B cell (primary cell): ENCODE measurements around the gene NOP16. TPM values are rescaled to one million over a fixed set of nuclear protein-coding genes. Genes with fewer than 3 reads are reported as not detected.
A peak's percentile ranks its signal among the peaks of the same experiment; 100 is the strongest.

Experiments
- ATAC-seq: fragments of 200-7000 bp; cut with Tn5 transposase; one replicate; pipeline ENCODE4 v1.10.0; 2021; ENCODE audit warnings: low read depth, mild to moderate bottlenecking, moderate number of reproducible peaks, moderate library complexity
- CTCF ChIA-PET: fragments of 350-600 bp; sonication (Branson Sonifier 250); formaldehyde crosslinking; loops from one replicate; lab custom pipeline; 2021; ENCODE audit warnings: antibody characterized with exemption, inconsistent platforms; lab: Charles Lee
- POLR2A ChIA-PET: fragments of 350-600 bp; sonication (Branson Sonifier 250); formaldehyde crosslinking; loops from one replicate; lab custom pipeline; 2021; ENCODE audit warnings: antibody characterized with exemption; lab: Charles Lee
- DNase-seq: peaks from one replicate; pipeline ENCODE4 v3.0.0; 2013
- H2AFZ ChIP-seq: 2 replicates; pipeline ENCODE4 v1.6.1; 2012; ENCODE audit warnings: mild to moderate bottlenecking, low read depth, low read length; ENCODE audit not compliant: insufficient read depth, poor library complexity, severe bottlenecking
- H3K27ac ChIP-seq, 2 donors: 1 replicate in 1 of 2; 2 replicates in 1 of 2; pipeline ENCODE4 v1.5.1; 2012 to 2013; ENCODE audit warnings: low read length in 2 of 2, mild to moderate bottlenecking in 2 of 2, moderate library complexity in 1 of 2
- H3K27me3 ChIP-seq, 4 experiments: fragments of 200-600 bp in 1 of 4; sonication (generic) in 1 of 4; replicated peaks in 1 of 4; 1 replicate in 2 of 4; 2 replicates in 2 of 4; pipeline versions ENCODE4 v1.6.1 to v1.7.0; 2013 to 2016; ENCODE audit warnings: low read length in 3 of 4, mild to moderate bottlenecking in 2 of 4, mixed read lengths in 1 of 4, moderate library complexity in 1 of 4; ENCODE audit not compliant: insufficient read depth in 4 of 4, control insufficient read depth in 3 of 4; ENCODE audit errors: control extremely low read depth in 1 of 4
- H3K36me3 ChIP-seq, 2 experiments: replicated peaks in 1 of 2; 1 replicate in 1 of 2; 2 replicates in 1 of 2; pipeline versions ENCODE4 v1.6.1 to v1.7.1; 2013; ENCODE audit warnings: low read length in 1 of 2; ENCODE audit not compliant: insufficient read depth in 2 of 2, control insufficient read depth in 1 of 2; ENCODE audit errors: control extremely low read depth in 1 of 2, extremely low read depth in 1 of 2
- H3K4me1 ChIP-seq, 2 donors: fragments of 200-600 bp in 1 of 2; sonication (generic) in 1 of 2; 1 replicate in 1 of 2; 2 replicates in 1 of 2; pipeline versions ENCODE4 v1.5.1 to v1.6.1; 2013 to 2017; ENCODE audit warnings: low read length in 2 of 2; ENCODE audit not compliant: control insufficient read depth in 2 of 2, insufficient read depth in 2 of 2
- H3K4me2 ChIP-seq: replicated peaks from 2 replicates; pipeline ENCODE3; 2012; ENCODE audit warnings: mild to moderate bottlenecking, low read depth, low read length; ENCODE audit not compliant: poor library complexity, severe bottlenecking
- H3K4me3 ChIP-seq, 5 experiments: fragments of 200-600 bp in 1 of 5; sonication (generic) in 1 of 5; 1 replicate in 3 of 5; 2 replicates in 2 of 5; pipeline versions ENCODE4 v1.5.1 to v1.7.0; 2011 to 2016; ENCODE audit warnings: low read length in 4 of 5, mild to moderate bottlenecking in 4 of 5, low read depth in 2 of 5, control low read depth in 1 of 5, moderate library complexity in 1 of 5; ENCODE audit not compliant: insufficient read depth in 1 of 5; ENCODE audit errors: control extremely low read depth in 1 of 5, extremely low read depth in 1 of 5
- H3K79me2 ChIP-seq: fragments of 200-600 bp; sonication (generic); one replicate; pipeline ENCODE4 v1.6.0; 2016; ENCODE audit warnings: low read length; ENCODE audit not compliant: control insufficient read depth, insufficient read depth
- H3K9ac ChIP-seq: fragments of 200-600 bp; sonication (generic); 2 replicates; pipeline ENCODE4 v1.6.1; 2017; ENCODE audit warnings: mild to moderate bottlenecking, low read length, moderate library complexity
- H3K9me3 ChIP-seq, 3 donors: one replicate each; pipeline versions ENCODE4 v1.6.1 to v1.7.1; 2013; ENCODE audit warnings: low read length in 2 of 3; ENCODE audit not compliant: control insufficient read depth in 2 of 3, insufficient read depth in 1 of 3; ENCODE audit errors: control extremely low read depth in 1 of 3
- H4K20me1 ChIP-seq: 2 replicates; pipeline ENCODE4 v1.6.0; 2012; ENCODE audit warnings: mild to moderate bottlenecking, low read length; ENCODE audit not compliant: insufficient read depth, control insufficient read depth, poor library complexity, severe bottlenecking
- H3K27ac Mint-ChIP-seq: one replicate; pipeline ENCODE4 v1.8.0; 2021; ENCODE audit warnings: mixed read lengths
- H3K27me3 Mint-ChIP-seq: one replicate; pipeline ENCODE4 v1.8.0; 2021; ENCODE audit warnings: mixed read lengths
- H3K4me1 Mint-ChIP-seq: one replicate; pipeline ENCODE4 v1.8.0; 2021; ENCODE audit warnings: mixed read lengths
- H3K4me3 Mint-ChIP-seq: one replicate; pipeline ENCODE4 v1.8.0; 2021; ENCODE audit warnings: mixed read lengths
- H3K9me3 Mint-ChIP-seq: one replicate; pipeline ENCODE4 v1.8.0; 2022; ENCODE audit warnings: mixed read lengths; ENCODE audit not compliant: insufficient read depth
- EZH2 ChIP-seq: IDR thresholded peaks from 2 replicates; pipeline ENCODE4 v1.6.1; 2012; ENCODE audit warnings: borderline replicate concordance, low read depth, mild to moderate bottlenecking, moderate library complexity, low read length; ENCODE audit not compliant: insufficient read depth, poor library complexity, severe bottlenecking
- WGBS: methylation state at CpG from one replicate; pipeline ENCODE4 v1.1.5; 2013; ENCODE audit warnings: missing lambda C conversion rate; ENCODE audit not compliant: insufficient coverage; 5-methylcytosine and 5-hydroxymethylcytosine counted together
- intact Hi-C: fragments of 100-400 bp; cut with micrococcal nuclease; formaldehyde crosslinking; loops from one replicate; pipeline ENCODE4 v1.10.0; 2022
- polyA plus RNA-seq: library from polyadenylated mRNA; depleted of rRNA; stranded (reverse); fragments of >200 nt; gene quantifications from 2 replicates; pipeline ENCODE4 v1.2.3, GENCODE V29; 2012
- total RNA-seq, 2 donors: library from RNA; stranded (reverse); fragments of 120-200 nt in 1 of 2; gene quantifications; 1 replicate in 1 of 2; 2 replicates in 1 of 2; pipeline versions ENCODE4 v1.2.3 to v1.2.4, GENCODE V29; 2013 to 2022
- TF ChIP-seq, protein P1 (sequence below): fragments of 200-600 bp; IDR thresholded peaks from one replicate; pipeline ENCODE4 v1.8.0; 2022; ENCODE audit warnings: antibody characterized with exemption, mild to moderate bottlenecking

The NOP16 gene
- total and polyA plus RNA-seq, 2 donors (not counting 1 experiment from before 2014, with no cell fraction given) = 25.0 to 27.8 TPM

DNA sequence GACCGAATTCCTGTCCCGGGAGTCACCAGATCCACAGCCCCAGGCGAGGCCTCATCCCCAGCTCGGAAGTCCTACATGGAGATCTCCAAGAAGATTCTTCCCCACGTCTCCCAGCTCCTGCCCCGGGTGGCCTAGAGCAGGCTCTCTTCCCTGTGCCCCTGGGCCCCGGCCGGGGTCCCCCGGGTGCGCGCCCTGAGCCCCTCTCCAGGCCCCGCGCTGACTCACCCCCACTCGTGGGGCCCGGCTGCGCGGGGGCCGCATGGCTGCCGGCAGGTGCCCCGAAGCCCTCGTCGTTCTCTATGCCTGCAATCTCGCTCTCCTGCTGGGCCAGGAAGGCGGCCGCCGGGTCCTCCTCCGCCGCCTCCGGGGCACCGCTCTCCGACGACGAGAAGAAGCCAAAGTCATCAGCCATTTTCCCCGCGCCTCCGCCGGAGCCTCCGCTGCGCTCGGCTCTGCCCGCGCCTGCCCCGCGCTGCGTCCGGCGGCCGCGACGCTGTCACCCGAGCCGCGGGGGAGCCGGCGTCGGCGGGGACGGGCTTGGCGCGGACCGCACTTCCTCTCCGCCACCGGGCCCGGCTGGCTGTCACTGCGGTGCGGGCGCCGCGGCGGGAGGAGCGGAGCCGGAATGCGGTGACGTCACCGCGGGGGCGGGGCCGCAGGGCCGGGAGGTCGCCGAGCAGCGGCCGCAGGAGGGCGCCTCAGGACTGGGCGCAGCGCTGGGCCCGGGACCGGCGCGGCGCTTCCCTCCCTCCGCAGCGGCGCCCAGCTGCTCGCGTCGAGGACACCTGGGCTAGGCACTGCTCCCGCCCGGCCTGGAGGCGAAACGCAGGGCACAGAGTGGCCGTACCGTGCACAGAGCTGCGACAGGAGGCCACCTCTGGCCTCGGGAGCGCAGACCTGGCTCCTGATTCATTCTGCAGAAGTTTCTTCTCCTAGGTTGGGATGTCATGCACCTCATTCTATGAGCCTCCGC, 27.8 kb upstream of the NOP16 start, which contains the start of gene CLTB:
CLTB (minus strand) TSS at position 588 of the 973 bp plus-strand sequence; CDS start at position 412, 176 bp downstream.
- H3K4me1 Mint-ChIP-seq = peaks cover 21% of the 10 kb centered on the region

More for the DNA sequence above, 27.8 kb upstream of the NOP16 start, which contains the start of gene CLTB:
- H3K4me3 Mint-ChIP-seq = peak within 1 kb of the TSS; percentile 83
- Histone ChIP-seq H3K4me3 (peak within 1 kb of the TSS; percentile 51 to 86 (median 70)), H3K36me3 (no peaks in the 10 kb centered on the region), H3K9me3 (no peaks in the 10 kb centered on the region), H4K20me1 (peaks cover 3% of the 10 kb centered on the region), H3K4me1 (peaks cover 14 to 19% of the 10 kb centered on the region in 2 donors), H3K9ac (peak within 1 kb of the TSS; percentile 87), H3K4me2 (peak within 1 kb of the TSS; percentile 98), H3K79me2 (peaks cover 24% of the 10 kb centered on the region), H3K27me3 (no peaks in the 10 kb centered on the region), H3K27ac (peak within 1 kb of the TSS in 1 of 2 donors; percentile 58), H2AFZ (peak within 1 kb of the TSS; percentile 92)
- ChIA-PET CTCF (interaction anchor here (0.6 to 3.6 kb wide), 28 partner anchors 9 to 244 kb away, joined by 3 to 33 read pairs (median 4); partner anchors contain the start of genes FAF2, KIAA1191, RNF44 and SNCB), POLR2A (interaction anchor here (0.6 to 1.9 kb wide), 6 partner anchors 27 to 142 kb away, joined by 3 to 7 read pairs (median 4); partner anchors contain the start of genes HIGD2A, NOP16 and RNF44)
- peaks cover 2% of the 10 kb centered on the region for H3K27me3 Mint-ChIP-seq
- DNase-seq (peak; percentile 95), ATAC-seq (peak; percentile 97)
- intact Hi-C loops = loop anchor here (1.0 to 5.0 kb wide), 10 partner anchors 28 to 231 kb away; partner anchors contain the start of genes FAF2, HIGD2A, KIAA1191 and NOP16
- peak within 1 kb of the TSS; percentile 77 for H3K27ac Mint-ChIP-seq
- no peaks in the 10 kb centered on the region for H3K9me3 Mint-ChIP-seq
- WGBS = 1% methylated on average over 105 of the region's 107 CpGs
- no peak for TF ChIP-seq EZH2
- TF ChIP-seq, protein P1, sequence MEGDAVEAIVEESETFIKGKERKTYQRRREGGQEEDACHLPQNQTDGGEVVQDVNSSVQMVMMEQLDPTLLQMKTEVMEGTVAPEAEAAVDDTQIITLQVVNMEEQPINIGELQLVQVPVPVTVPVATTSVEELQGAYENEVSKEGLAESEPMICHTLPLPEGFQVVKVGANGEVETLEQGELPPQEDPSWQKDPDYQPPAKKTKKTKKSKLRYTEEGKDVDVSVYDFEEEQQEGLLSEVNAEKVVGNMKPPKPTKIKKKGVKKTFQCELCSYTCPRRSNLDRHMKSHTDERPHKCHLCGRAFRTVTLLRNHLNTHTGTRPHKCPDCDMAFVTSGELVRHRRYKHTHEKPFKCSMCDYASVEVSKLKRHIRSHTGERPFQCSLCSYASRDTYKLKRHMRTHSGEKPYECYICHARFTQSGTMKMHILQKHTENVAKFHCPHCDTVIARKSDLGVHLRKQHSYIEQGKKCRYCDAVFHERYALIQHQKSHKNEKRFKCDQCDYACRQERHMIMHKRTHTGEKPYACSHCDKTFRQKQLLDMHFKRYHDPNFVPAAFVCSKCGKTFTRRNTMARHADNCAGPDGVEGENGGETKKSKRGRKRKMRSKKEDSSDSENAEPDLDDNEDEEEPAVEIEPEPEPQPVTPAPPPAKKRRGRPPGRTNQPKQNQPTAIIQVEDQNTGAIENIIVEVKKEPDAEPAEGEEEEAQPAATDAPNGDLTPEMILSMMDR = peak; percentile 74
